ENCODE results near the gene XKR7. TPM values are rescaled to one million over a fixed set of nuclear protein-coding genes. Genes with fewer than 3 reads are reported as not detected.
A peak's percentile ranks its signal among the peaks of the same experiment; 100 is the strongest.

XKR7 gene
- total RNA-seq, 2 donors from 2014 or later = 0.26 to 0.33 TPM

- DNase-seq = no peak
- WGBS, 2 donors = 52 to 63% methylated on average over 2 of the region's 2 CpGs
- intact Hi-C loops (cut with DNase I) = no loop called here
Observed at GRCh38 chr20:32003325-32003724, 35.4 kb downstream of the XKR7 start.

GRCh38 chr20:32004963-32005362 lies 37.0 kb downstream of the XKR7 start:
- ATAC-seq (no peak), DNase-seq (no peak)
- Histone ChIP-seq H3K27me3 (no peaks in the 10 kb centered on the region), H3K9me3 (no peaks in the 10 kb centered on the region), H3K4me3 (no peak overlapping the region), H3K36me3 (replicated peaks in 1 of 2; ENCODE audit: insufficient read depth in 1 of 2, low read depth in 2 of 2) (no peaks in the 10 kb centered on the region), H3K27ac (no peak overlapping the region), H3K4me1 (no peaks in the 10 kb centered on the region)
- intact Hi-C loops (cut with DNase I) = no loop called here
- no peak for TF ChIP-seq POLR2A (IDR thresholded peaks at IDR 0.05)
- no peak for TF ChIP-seq CTCF (IDR thresholded peaks at IDR 0.05)

More at GRCh38 chr20:32003325-32003724, 35.4 kb downstream of the XKR7 start:
- ATAC-seq = no peak
- no peaks in the 10 kb centered on the region for H3K4me1 ChIP-seq
- H3K4me3 ChIP-seq = no peak overlapping the region
- H3K9me3 ChIP-seq = no peaks in the 10 kb centered on the region
- H3K36me3 ChIP-seq (replicated peaks in 1 of 2; ENCODE audit: insufficient read depth in 1 of 2, low read depth in 2 of 2) = no peaks in the 10 kb centered on the region
- no peak overlapping the region for H3K27ac ChIP-seq
- TF ChIP-seq CTCF (IDR thresholded peaks at IDR 0.05) (no peak), POLR2A (IDR thresholded peaks at IDR 0.05) (no peak)
- H3K27me3 ChIP-seq = no peaks in the 10 kb centered on the region

- Histone ChIP-seq H3K9me3 (no peaks in the 10 kb centered on the region), H3K27ac (no peak overlapping the region), H3K36me3 (replicated peaks in 1 of 2; ENCODE audit: insufficient read depth in 1 of 2, low read depth in 2 of 2) (no peaks in the 10 kb centered on the region), H3K4me1 (no peaks in the 10 kb centered on the region), H3K4me3 (no peak overlapping the region), H3K27me3 (no peaks in the 10 kb centered on the region)
- ATAC-seq (no peak), DNase-seq (no peak)
- 79 to 82% methylated on average over 5 of the region's 5 CpGs for WGBS, 2 donors
- TF ChIP-seq CTCF (IDR thresholded peaks at IDR 0.05) (no peak), POLR2A (IDR thresholded peaks at IDR 0.05) (no peak)
- intact Hi-C loops (cut with DNase I) = no loop called here
Observed at GRCh38 chr20:32006053-32006452, 38.1 kb downstream of the XKR7 start.

GRCh38 chr20:32006841-32007786 lies 39.2 kb downstream of the XKR7 start:
- H3K4me3 ChIP-seq = no peak overlapping the region
- H3K27ac ChIP-seq = peak overlapping the region in 1 of 4 donors; percentile 2
- H3K36me3 ChIP-seq (replicated peaks in 1 of 2; ENCODE audit: insufficient read depth in 1 of 2, low read depth in 2 of 2) = no peaks in the 10 kb centered on the region
- DNase-seq = no peak
- intact Hi-C loops (cut with DNase I) = no loop called here
- no peak for ATAC-seq
- TF ChIP-seq POLR2A (IDR thresholded peaks at IDR 0.05) (no peak), CTCF (IDR thresholded peaks at IDR 0.05) (no peak)
- no peaks in the 10 kb centered on the region for H3K27me3 ChIP-seq
- 44 to 48% methylated on average over 8 of the region's 8 CpGs for WGBS, 2 donors
- no peaks in the 10 kb centered on the region for H3K4me1 ChIP-seq
- H3K9me3 ChIP-seq = no peaks in the 10 kb centered on the region
